GM12801 (cell line): ENCODE measurements around the gene SLC30A3.

Experiments
- CTCF ChIP-seq: IDR thresholded peaks from one replicate; pipeline ENCODE4 v1.5.1; 2011; ENCODE audit warnings: control low read depth; ENCODE audit not compliant: insufficient read length; ENCODE audit errors: extremely low read depth

SLC30A3 gene

GRCh38 chr2:27281855-27282559, 19.2 kb upstream of the SLC30A3 start, which contains the start of gene TRIM54:
TSS of gene TRIM54 (plus strand) at chr2:27282429. CDS start at chr2:27282732, 303 bp downstream.
- no peak for TF ChIP-seq CTCF

- no peak for TF ChIP-seq CTCF
Measured at GRCh38 chr2:27281442-27281841, 18.6 kb upstream of the SLC30A3 start.

- TF ChIP-seq CTCF = no peak
Measured at GRCh38 chr2:27280826-27281225, 18.0 kb upstream of the SLC30A3 start.

- no peak for TF ChIP-seq CTCF
Measured at GRCh38 chr2:27278010-27278409, 15.2 kb upstream of the SLC30A3 start.

- TF ChIP-seq CTCF = no peak
Measured at GRCh38 chr2:27275211-27276150, 12.6 kb upstream of the SLC30A3 start, which contains the start of gene DNAJC5G. TSS of gene DNAJC5G (plus strand) at chr2:27275433. CDS start at chr2:27276729, 1,296 bp downstream.

GRCh38 chr2:27271631-27272340, 8.9 kb upstream of the SLC30A3 start:
- no peak for TF ChIP-seq CTCF

GRCh38 chr2:27270670-27271069, 7.8 kb upstream of the SLC30A3 start:
- no peak for TF ChIP-seq CTCF
